ENCODE measurements around the gene NHSL1.

The NHSL1 gene

GRCh38 chr6:138497286-138497685, 2.0 kb downstream of the NHSL1 start:
- DNase-seq (ENCODE audit: low spot score), result no peak

DNA sequence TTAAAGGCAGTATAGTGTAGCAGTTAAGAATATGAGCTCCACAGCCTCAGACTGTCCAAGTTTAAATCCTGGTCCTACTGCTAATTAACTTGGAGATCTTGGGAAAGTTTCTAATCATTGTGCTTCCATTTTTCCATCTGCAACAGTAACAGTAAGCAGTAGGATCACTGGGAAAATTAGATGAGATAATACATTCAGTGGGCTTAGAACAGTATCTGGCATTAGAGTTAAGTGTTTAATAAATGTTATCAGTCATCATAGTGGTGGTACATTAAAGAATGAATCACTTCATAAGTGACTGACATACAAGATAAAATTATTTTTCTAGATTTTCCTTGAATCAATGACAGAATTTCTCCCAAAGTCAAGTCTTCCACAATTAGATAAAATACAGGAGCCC, 5.0 kb downstream of the NHSL1 start:
- DNase-seq (ENCODE audit: low spot score), result no peak

GRCh38 chr6:138493413-138493812, 5.9 kb downstream of the NHSL1 start:
- DNase-seq (ENCODE audit: low spot score), result no peak

- no peak for DNase-seq (ENCODE audit: low spot score)
Measured at GRCh38 chr6:138492871-138493270, 6.4 kb downstream of the NHSL1 start.

- DNase-seq (ENCODE audit: low spot score), result no peak
Measured at GRCh38 chr6:138492113-138492512, 7.2 kb downstream of the NHSL1 start.

DNA sequence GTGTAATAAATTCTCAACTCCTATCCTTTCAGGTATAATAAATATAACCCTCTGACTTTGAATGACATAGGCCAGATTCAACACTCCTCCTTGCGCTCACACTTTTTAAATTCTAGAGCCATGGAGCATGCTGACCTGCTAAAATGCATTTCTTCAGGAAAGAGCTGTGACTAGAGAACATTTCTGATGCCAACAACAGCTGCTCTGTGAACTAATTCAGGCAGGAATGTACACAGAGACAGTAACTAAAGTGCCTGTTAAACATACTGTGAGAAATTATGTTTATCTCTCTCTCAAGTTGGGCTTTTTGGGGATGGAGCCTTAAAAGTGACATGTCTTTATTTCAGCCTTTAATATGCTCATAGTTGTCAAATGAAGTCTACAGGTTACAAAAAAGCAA, 8.3 kb downstream of the NHSL1 start:
- no peak for DNase-seq (ENCODE audit: low spot score)

DNA sequence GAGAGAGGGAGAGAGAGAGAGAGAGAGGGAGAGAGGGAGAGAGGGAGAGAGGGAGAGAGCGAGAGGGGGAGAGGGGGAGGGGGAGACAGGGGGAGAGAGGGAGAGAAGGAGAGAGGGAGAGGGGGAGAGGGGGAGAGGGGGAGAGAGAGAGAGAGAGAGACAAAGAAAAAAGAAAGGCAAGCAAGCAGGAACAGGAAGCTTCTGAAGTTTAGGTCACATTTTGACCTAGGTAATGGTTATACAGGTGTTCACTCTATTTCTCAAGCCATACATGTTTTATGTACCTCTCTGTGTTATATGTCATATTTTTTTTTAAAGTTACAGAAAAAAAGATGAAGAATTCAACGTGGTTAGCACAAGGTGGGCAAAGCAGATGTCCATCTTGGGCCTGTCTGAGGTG, 9.4 kb downstream of the NHSL1 start:
- no peak for DNase-seq (ENCODE audit: low spot score)

- DNase-seq (ENCODE audit: low spot score), result no peak
Measured at GRCh38 chr6:138487102-138487604, 12.1 kb downstream of the NHSL1 start.

DNA sequence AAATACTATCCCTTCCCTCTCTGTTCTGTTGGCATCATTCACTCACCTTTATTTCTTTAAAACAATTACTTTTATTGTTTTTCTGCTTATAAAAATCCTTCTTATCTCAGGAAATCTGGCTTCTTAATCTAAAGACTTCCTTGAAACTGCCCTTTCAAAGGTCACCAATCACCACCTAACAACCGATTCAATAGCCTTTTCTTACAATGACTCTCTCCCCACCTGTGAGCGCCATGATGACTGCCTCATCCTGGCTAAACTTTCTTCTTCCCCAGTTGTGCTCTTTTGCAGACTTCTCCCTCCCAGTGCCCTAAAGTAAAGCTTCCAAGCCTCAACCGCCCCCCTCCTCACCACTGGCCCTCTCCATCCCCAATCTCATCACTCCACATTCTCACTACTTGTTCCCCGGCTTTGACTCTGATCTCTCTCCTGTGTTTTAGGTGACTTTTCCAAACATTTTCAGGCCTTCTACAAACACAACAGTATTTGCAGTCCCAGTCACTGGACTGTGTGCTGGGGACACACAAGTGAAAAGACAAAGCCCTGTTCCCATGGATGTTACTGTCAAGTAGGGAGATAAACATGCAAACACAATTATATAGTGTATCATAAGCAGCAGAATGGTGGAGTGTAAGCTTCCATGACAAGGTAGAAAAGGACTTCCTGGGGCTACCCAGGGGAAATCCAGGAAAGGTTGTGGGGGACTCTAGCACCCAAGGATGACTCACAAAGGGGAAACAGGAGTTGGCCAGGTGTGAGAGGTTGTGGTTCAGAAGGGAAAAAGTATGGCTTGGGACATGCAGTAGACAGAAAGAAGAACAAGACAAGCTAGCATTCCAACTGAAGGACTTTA, 12.8 kb downstream of the NHSL1 start:
- no peak for DNase-seq (ENCODE audit: low spot score)

DNA sequence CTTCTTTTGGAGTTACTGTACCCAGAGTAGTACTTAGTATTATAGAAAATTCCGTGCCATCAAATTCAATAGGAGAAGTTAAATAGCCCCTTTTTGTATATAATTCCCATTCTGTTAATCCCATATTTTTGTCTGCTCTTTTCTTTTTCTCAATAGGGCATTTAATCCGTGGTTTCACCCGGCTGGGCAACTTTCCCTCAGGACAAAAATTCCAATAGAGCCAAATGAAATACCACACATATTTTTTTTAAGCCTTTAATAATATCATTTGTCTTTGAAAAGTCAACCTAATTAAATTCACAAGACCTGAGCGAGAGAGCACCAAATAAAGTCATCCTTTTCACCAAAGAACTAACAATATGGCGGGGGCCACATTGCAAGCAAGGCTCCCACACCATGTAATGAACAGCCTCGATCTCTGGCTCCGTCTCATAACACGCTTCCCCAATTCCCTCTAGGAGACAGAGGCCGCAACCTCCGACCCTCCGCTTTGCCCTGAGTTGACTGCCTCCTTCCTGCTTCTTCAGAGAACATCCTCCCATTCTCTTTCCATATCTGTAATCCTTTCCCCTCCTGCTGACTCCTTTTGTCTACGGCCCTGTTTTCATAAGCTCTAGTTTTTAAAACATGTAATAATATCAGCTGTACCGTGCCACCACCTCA, 13.6 kb downstream of the NHSL1 start:
- no peak for DNase-seq (ENCODE audit: low spot score)

GRCh38 chr6:138485005-138485545, 14.2 kb downstream of the NHSL1 start:
- no peak for DNase-seq (ENCODE audit: low spot score)

DNA sequence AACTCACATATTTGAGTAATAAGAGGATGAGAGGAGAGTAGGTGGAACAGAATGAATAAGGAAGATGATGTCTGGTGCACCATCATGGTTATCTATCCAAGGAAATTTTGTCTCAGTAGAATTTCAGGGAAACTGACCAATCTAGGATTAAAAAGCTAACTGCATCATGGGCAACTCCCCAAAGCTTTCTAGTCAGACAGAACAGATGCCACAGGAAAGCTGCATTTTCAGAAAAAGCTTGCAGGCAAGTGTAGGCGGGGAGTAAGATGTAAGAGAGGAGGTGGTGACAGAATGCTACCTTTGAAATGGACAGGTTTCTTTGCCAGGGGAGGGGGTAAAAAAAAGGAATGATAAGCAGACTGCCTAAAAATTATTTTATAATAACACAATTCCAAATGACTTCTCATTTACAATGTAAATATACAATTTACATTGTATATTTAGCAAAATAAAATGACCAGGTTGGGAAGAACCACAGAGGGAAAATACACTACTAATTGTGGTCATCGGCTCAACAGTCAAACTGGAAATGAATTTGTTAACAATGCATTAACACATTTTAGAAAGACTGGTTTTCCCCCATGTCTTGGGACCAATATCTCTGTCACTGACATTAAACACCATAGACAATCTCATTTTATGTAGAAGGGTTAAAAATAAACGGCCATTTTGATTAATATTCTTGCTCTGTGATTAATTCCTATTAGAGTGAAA, 15.1 kb downstream of the NHSL1 start:
- DNase-seq (ENCODE audit: low spot score), result no peak

- no peak for DNase-seq (ENCODE audit: low spot score)
Measured at GRCh38 chr6:138482816-138483215, 16.5 kb downstream of the NHSL1 start.

- no peak for DNase-seq (ENCODE audit: low spot score)
Measured at GRCh38 chr6:138480279-138480949, 18.9 kb downstream of the NHSL1 start.

GRCh38 chr6:138477913-138478539, 21.3 kb downstream of the NHSL1 start:
- DNase-seq (ENCODE audit: low spot score), result no peak

GRCh38 chr6:138476116-138476515, 23.2 kb downstream of the NHSL1 start:
- DNase-seq (ENCODE audit: low spot score), result no peak

DNA sequence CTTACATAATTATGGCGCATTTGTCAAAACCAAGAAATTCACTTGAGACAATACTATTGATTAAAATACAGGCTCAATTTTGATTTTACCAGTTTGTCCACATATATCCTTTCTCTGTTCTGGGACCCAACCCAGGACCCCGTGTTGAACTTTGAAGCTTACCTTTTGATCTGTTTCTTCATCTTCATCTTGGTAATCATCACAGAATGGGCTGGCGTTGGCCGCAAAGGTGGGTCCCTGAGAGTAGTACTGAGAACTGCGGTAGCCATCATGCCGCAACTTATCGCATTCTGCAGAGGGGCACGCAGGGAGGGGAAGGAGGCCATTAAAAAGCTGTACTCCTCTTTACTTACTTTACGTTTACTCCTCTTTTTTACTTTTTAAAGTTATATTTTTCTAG, 26.1 kb downstream of the NHSL1 start:
- DNase-seq (ENCODE audit: low spot score), result no peak

DNA sequence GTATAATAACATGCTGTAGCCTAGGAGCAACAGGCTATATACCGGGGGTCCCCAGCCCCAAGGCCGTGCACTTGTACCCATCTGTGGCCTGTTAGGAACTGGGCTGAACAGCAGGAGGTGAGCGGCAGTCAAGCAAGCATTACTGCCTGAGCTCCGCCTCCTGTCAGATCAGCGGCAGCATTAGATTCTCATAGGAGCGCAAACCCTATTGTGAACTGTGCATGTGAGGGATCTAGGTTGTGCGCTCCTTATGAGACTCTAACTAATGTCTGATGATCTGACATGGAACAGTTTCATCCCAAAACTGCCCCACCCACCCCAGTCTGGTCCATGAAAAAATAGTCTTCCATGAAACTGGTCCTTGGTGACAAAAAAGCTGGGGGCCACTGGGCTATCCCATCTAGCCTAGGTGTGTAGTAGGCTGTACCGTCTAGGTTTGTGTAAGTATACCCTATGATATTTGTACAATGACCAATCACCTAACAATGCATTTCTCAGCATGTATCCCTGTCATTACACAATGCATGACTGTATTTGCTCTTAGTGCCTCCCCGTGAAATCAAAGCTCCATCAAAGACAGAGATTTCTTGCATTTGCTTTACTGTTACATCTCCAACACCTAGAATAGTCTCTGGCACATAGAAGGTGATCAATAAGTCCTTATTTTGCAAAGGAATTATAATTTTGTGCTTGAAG, 30.8 kb downstream of the NHSL1 start:
- DNase-seq (ENCODE audit: low spot score), result no peak

GRCh38 chr6:138467901-138468300, 31.4 kb downstream of the NHSL1 start:
- DNase-seq (ENCODE audit: low spot score), result no peak

DNA sequence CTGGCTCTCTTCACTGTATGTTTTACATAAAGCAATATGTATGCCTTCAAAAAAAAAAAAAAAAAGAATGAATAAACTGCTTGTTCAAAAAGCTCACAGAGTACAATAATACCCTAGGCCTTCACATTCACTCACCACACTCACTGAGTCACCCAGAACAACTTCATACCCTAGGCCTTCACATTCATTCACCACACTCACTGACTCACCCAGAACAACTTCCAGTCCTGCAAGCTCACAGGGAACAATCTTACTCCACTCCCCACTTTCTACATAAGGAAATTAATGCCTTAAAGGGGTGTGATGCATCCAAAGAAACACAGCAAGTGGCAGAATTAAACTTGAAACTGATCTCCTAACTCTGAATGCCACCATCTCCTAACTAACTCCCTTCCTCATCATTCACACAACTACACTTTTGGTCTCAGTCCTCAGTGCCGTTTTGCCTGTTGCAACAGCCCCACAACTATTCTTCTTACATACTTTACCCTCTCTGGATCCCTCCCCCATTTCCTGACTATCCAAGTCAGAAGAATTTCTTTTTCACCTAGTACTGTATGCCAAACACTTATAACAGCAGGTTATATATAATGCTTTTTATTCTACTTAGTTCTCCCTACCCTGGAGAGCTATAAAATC, 34.2 kb downstream of the NHSL1 start:
- peak; percentile 66 for DNase-seq (ENCODE audit: low spot score)
